NB4 (cell line): ENCODE measurements around the gene GALNT9.

Experiments used
- MYC ChIP-seq: IDR thresholded peaks from 2 replicates; pipeline ENCODE4 v1.6.1; 2011; ENCODE audit warnings: low read depth, low read length
- POLR2A ChIP-seq: IDR thresholded peaks from 2 replicates; pipeline ENCODE4 v1.6.1; 2011; ENCODE audit warnings: mild to moderate bottlenecking; ENCODE audit not compliant: insufficient read length; ENCODE audit errors: extremely low read depth
- TF ChIP-seq, protein P1 (sequence below): IDR thresholded peaks from one replicate; pipeline ENCODE4 v1.5.1; 2012; ENCODE audit warnings: low read depth, low read length

DNA sequence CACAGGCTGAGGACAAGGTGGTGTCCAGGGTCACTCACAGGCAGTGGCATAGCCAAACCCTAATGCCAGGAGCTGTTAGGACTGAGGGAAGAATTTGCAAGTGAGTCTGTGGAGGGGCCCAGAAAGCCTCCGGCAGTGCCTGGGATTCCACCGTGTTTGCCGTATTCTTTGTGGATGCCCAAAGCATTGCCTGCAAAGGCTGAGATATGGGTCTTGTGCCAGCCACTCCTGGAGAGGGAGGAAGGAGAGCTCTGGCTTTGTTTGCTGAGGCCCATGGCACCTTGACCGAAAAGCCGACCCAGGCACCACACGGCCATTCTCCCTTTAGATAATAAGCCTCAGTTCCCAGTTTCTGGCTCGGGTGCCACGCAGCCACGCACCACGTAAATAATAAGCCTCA, 35.8 kb upstream of the GALNT9 start:
- TF ChIP-seq, protein P1, sequence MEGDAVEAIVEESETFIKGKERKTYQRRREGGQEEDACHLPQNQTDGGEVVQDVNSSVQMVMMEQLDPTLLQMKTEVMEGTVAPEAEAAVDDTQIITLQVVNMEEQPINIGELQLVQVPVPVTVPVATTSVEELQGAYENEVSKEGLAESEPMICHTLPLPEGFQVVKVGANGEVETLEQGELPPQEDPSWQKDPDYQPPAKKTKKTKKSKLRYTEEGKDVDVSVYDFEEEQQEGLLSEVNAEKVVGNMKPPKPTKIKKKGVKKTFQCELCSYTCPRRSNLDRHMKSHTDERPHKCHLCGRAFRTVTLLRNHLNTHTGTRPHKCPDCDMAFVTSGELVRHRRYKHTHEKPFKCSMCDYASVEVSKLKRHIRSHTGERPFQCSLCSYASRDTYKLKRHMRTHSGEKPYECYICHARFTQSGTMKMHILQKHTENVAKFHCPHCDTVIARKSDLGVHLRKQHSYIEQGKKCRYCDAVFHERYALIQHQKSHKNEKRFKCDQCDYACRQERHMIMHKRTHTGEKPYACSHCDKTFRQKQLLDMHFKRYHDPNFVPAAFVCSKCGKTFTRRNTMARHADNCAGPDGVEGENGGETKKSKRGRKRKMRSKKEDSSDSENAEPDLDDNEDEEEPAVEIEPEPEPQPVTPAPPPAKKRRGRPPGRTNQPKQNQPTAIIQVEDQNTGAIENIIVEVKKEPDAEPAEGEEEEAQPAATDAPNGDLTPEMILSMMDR, result no peak
- TF ChIP-seq MYC (no peak), POLR2A (no peak)
